ENCODE results near the gene FOXS1.

The FOXS1 gene

DNA sequence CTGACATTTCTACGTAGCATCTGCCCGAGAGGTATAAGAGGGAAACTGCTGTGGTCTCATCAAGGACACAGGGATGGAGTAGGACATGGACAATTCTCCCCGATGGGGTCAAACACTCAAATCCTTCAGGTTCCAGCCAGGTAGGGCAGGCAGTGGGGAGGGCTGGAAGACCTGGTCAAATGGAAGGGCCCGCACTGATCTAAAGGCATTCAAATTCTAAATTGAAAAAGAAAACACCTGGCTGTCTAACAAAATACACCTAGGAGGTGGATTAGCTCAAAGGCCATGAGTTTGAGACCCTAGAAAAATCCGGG, 16.7 kb upstream of the FOXS1 start:
- TF ChIP-seq CTCF (IDR thresholded peaks at IDR 0.05; ENCODE audit: control extremely low read depth, extremely low read depth, low read depth, missing control alignments): no peak
- no peak for DNase-seq (ENCODE audit: extremely low spot score)
- POLR2A ChIA-PET: no interaction called here
- CTCF ChIA-PET: interaction anchor here (1.3 to 5.8 kb wide), 4 partner anchors 10 to 169 kb away, joined by 4 to 54 read pairs (median 11); partner anchors contain the start of gene PDRG1

DNA sequence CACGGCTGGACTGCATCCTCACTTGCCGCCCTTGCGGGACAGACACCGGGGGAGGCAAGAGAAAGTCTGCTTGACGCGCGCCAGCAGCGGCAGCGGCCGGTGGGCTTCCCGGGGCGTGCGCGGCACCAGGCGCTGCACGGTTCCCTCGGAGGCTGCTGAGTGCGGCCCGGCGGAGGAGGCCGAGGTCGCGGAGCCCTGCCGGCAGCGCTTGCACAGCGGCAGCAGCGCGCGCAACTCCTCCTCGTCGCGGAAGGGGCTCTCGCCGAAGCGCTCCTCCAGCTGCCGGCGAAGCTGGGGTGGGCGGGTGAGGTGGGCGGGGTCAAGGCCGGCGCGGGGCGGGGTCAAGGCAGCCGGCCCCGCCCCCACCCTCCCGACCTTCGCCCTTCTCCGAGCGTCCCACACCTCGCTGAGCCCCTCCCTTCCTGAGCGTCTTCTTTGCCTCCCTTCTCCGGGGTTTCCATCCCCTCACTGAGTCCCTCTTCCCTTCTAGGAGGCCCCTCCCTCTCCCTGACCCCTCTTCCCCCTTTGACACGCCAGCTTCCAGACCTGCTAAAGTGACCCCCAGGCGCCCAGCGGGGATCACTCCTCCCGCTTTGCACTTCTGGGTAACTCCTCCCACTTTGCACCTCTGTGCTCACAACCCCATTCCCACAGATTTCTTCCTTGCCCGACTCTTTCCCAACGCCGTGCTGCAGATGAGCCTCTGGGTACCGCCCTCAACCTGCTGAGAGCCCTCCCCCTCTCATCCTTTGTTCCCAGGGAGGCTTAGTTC, 16.2 kb upstream of the FOXS1 start:
- TF ChIP-seq CTCF (IDR thresholded peaks at IDR 0.05; ENCODE audit: control extremely low read depth, extremely low read depth, low read depth, missing control alignments): no peak
- DNase-seq (ENCODE audit: extremely low spot score): peak; percentile 92
- ChIA-PET CTCF (interaction anchor here (1.3 to 5.8 kb wide), 3 partner anchors 10 to 169 kb away, joined by 4 to 54 read pairs (median 16); partner anchors contain the start of gene PDRG1), POLR2A (interaction anchor here (0.6 kb wide), 3 partner anchors 90 to 976 kb away, joined by 3 read pairs; partner anchors contain the start of gene PDRG1)

- TF ChIP-seq CTCF (IDR thresholded peaks at IDR 0.05; ENCODE audit: control extremely low read depth, extremely low read depth, low read depth, missing control alignments): no peak
- ChIA-PET CTCF (interaction anchor here (1.5 to 5.8 kb wide), 3 partner anchors 9 to 91 kb away, joined by 4 to 54 read pairs (median 19); partner anchors contain the start of genes DUSP15, PDRG1 and TTLL9), POLR2A (interaction anchor here (0.6 kb wide), 3 partner anchors 91 to 976 kb away, joined by 3 read pairs; partner anchors contain the start of gene PDRG1)
- no peak for DNase-seq (ENCODE audit: extremely low spot score)
These were observed 15.7 kb upstream of the FOXS1 start for GRCh38 chr20:31861135-31861384.

DNA sequence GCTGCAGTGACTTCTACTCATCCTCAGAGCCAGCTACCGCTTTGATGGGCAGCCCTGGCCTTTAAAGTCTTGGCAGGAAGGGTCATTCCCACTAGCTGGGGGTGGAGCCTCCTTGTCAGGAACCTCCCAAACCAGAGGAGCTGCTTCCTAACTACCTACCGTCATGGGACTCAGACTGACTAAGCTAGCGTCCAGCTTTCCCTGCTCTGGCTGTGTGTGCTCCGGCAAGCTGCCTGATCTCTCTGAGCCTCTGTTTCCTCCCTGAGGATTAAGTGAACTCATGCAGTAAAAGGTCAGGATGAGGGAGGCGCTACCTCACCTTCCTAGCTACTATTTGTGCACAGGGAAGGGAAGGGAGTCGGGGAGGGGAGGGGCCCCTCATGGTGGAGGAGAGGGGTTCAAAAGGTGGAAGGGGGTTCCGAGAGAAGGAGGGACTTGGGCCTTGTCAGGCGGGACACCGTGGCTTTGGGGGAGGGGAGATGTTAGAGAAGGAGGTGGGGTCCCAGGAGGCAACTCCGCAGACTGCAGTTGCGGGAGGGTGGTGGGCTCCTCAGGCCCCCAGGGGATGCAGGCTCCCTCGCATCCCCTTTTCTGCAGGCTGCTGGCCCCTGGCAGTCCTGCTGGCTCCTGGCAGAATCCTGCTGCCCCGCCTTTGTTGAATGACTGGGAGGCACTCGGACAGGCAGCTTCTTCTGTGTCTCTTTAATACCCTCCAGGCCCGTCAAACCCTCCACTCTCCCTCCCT, 15.2 kb upstream of the FOXS1 start:
- no peak for DNase-seq (ENCODE audit: extremely low spot score)
- CTCF ChIA-PET: interaction anchor here (0.8 to 5.8 kb wide), 8 partner anchors 9 to 230 kb away, joined by 3 to 54 read pairs (median 5); partner anchors contain the start of genes DUSP15, PDRG1 and TTLL9
- POLR2A ChIA-PET: interaction anchor here (0.7 kb wide), 1 partner anchor 91 kb away, joined by 4 read pairs; the partner anchor contains the start of gene PDRG1
- no peak for TF ChIP-seq CTCF (IDR thresholded peaks at IDR 0.05; ENCODE audit: control extremely low read depth, extremely low read depth, low read depth, missing control alignments)

- POLR2A ChIA-PET: interaction anchor here (0.7 kb wide), 1 partner anchor 92 kb away, joined by 4 read pairs; the partner anchor contains the start of gene PDRG1
- no peak for DNase-seq (ENCODE audit: extremely low spot score)
- CTCF ChIA-PET: interaction anchor here (0.8 to 5.8 kb wide), 10 partner anchors 8 to 231 kb away, joined by 3 to 54 read pairs (median 4); partner anchors contain the start of genes DUSP15, PDRG1 and TTLL9
- no peak for TF ChIP-seq CTCF (IDR thresholded peaks at IDR 0.05; ENCODE audit: control extremely low read depth, extremely low read depth, low read depth, missing control alignments)
These were observed 14.6 kb upstream of the FOXS1 start for GRCh38 chr20:31859998-31860380.

GRCh38 chr20:31859266-31859997, 14.0 kb upstream of the FOXS1 start:
- ChIA-PET CTCF (interaction anchor here (1.0 to 5.8 kb wide), 8 partner anchors 8 to 173 kb away, joined by 3 to 54 read pairs (median 8); partner anchors contain the start of genes DUSP15, PDRG1 and TTLL9), POLR2A (no interaction called here)
- DNase-seq (ENCODE audit: extremely low spot score): no peak
- TF ChIP-seq CTCF (IDR thresholded peaks at IDR 0.05; ENCODE audit: control extremely low read depth, extremely low read depth, low read depth, missing control alignments): no peak

All from GM10248 (cell line).